Keratinocyte (primary cell): ENCODE data around the gene CERS2. TPM values are rescaled to one million over a fixed set of nuclear protein-coding genes. Genes with fewer than 3 reads are reported as not detected.

ENCODE experiments used
- DNase-seq: peaks from one replicate; pipeline ENCODE4 v3.0.0-alpha.2; 2011; ENCODE audit warnings: low read depth, missing footprints, low spot score
- FAIRE-seq: peaks from 2 replicates; lab custom pipeline; 2011; peaks lifted over from hg19 to GRCh38; lab: Jason Lieb, UNC
- H2AFZ ChIP-seq: 2 replicates; pipeline ENCODE4 v1.6.0; 2012; ENCODE audit warnings: low read length, control low read depth, inconsistent platforms; ENCODE audit not compliant: control insufficient read depth
- H3K27ac ChIP-seq: 2 replicates; pipeline ENCODE4 v1.5.1; 2011; ENCODE audit warnings: low read length; ENCODE audit not compliant: control insufficient read depth, insufficient read depth
- H3K27me3 ChIP-seq: 3 replicates; pipeline ENCODE4 v1.6.0; 2011; ENCODE audit warnings: low read length; ENCODE audit not compliant: control insufficient read depth, insufficient read depth; ENCODE audit errors: extremely low read depth
- H3K36me3 ChIP-seq, 2 experiments: 2 replicates in 1 of 2; 3 replicates in 1 of 2; pipeline ENCODE4 v1.5.1; 2011; ENCODE audit warnings: low read length in 2 of 2, mild to moderate bottlenecking in 1 of 2; ENCODE audit not compliant: control insufficient read depth in 2 of 2, insufficient read depth in 2 of 2; ENCODE audit errors: extremely low read depth in 1 of 2
- H3K4me1 ChIP-seq: 3 replicates; pipeline ENCODE4 v1.5.1; 2011; ENCODE audit warnings: low read length; ENCODE audit not compliant: control insufficient read depth, insufficient read depth; ENCODE audit errors: extremely low read depth
- H3K4me2 ChIP-seq: 3 replicates; pipeline ENCODE4 v1.6.0; 2011; ENCODE audit warnings: low read depth, low read length; ENCODE audit not compliant: control insufficient read depth, insufficient read depth; ENCODE audit errors: extremely low read depth
- H3K4me3 ChIP-seq, 3 experiments: fragments of 200-600 bp in 1 of 3; sonication (generic) in 1 of 3; 2 replicates in 2 of 3; 3 replicates in 1 of 3; pipeline ENCODE4 v1.5.1; 2011 to 2016; ENCODE audit warnings: low read length in 3 of 3, mild to moderate bottlenecking in 3 of 3, control low read depth in 2 of 3, inconsistent platforms in 1 of 3, low read depth in 1 of 3, mixed read lengths in 1 of 3, mixed run types in 1 of 3, moderate library complexity in 1 of 3; ENCODE audit not compliant: control insufficient read depth in 2 of 3, insufficient read depth in 2 of 3; ENCODE audit errors: extremely low read depth in 1 of 3
- H3K79me2 ChIP-seq: 2 replicates; pipeline ENCODE4 v1.6.0; 2012; ENCODE audit warnings: low read length; ENCODE audit not compliant: control insufficient read depth, insufficient read depth
- H3K9ac ChIP-seq: 3 replicates; pipeline ENCODE4 v1.6.0; 2011; ENCODE audit warnings: low read length; ENCODE audit not compliant: control insufficient read depth, insufficient read depth; ENCODE audit errors: extremely low read depth
- H3K9me1 ChIP-seq: 3 replicates; pipeline ENCODE4 v1.6.0; 2011; ENCODE audit warnings: low read length; ENCODE audit not compliant: control insufficient read depth, insufficient read depth; ENCODE audit errors: extremely low read depth
- H3K9me3 ChIP-seq: 2 replicates; pipeline ENCODE4 v1.5.1; 2012; ENCODE audit warnings: low read depth, low read length; ENCODE audit not compliant: control insufficient read depth
- H4K20me1 ChIP-seq: 3 replicates; pipeline ENCODE4 v1.6.0; 2011; ENCODE audit warnings: low read length; ENCODE audit not compliant: control insufficient read depth, insufficient read depth; ENCODE audit errors: extremely low read depth
- CTCF ChIP-seq, 3 experiments: IDR thresholded peaks in 1 of 3; conservative IDR thresholded peaks in 1 of 3; optimal IDR thresholded peaks in 1 of 3; 2 replicates in 2 of 3; 3 replicates in 1 of 3; pipeline versions ENCODE3 to v1.5.1; 2011; ENCODE audit warnings: low read length in 3 of 3, mild to moderate bottlenecking in 3 of 3, moderate library complexity in 2 of 3, control low read depth in 1 of 3, inconsistent platforms in 1 of 3; ENCODE audit not compliant: insufficient read depth in 2 of 3; ENCODE audit errors: extremely low read depth in 1 of 3
- EZH2 ChIP-seq: IDR thresholded peaks from one replicate; pipeline ENCODE4 v1.6.1; 2012; ENCODE audit warnings: inconsistent platforms, mild to moderate bottlenecking, low read length, moderate library complexity
- dilution Hi-C: fragments of 300-500 bp; cut with MboI; formaldehyde crosslinking; loops from one replicate; pipeline ENCODE4 v1.7.0; 2020; ENCODE audit warnings: low sequenced_read_pairs; ENCODE audit not compliant: extremely low pct_ligation_motif_present
- polyA plus RNA-seq, 5 experiments: library from polyadenylated mRNA; depleted of rRNA in 3 of 5; stranded (reverse) in 3 of 5; stranded (forward) in 1 of 5; unstranded in 1 of 5; fragments of >200 nt; gene quantifications; 1 replicate in 1 of 5; 2 replicates in 3 of 5; 3 replicates in 1 of 5; pipeline versions ENCODE4 v1.2.1 to v1.2.3, GENCODE V29; 2011 to 2012; ENCODE audit warnings: missing spikeins in 2 of 5, low read depth in 1 of 5, low replicate concordance in 1 of 5

CERS2 gene
- polyA plus RNA-seq, 1 donor (not counting 4 experiments of a cell fraction or from before 2014, with no cell fraction given) = 121 TPM

GRCh38 chr1:150979092-150980056, 4.7 kb upstream of the CERS2 start:
- Histone ChIP-seq H3K9me3 (no peaks in the 10 kb centered on the region), H3K4me1 (peaks cover 34% of the 10 kb centered on the region), H3K36me3 (no peaks in the 10 kb centered on the region), H3K27ac (no peak overlapping the region), H4K20me1 (no peaks in the 10 kb centered on the region), H3K4me2 (peak overlapping the region; percentile 4), H3K9ac (no peak overlapping the region), H3K4me3 (no peak overlapping the region), H3K9me1 (no peaks in the 10 kb centered on the region), H2AFZ (peak overlapping the region; percentile 24), H3K27me3 (no peaks in the 10 kb centered on the region), H3K79me2 (no peaks in the 10 kb centered on the region)
- no peak for DNase-seq
- no peak for FAIRE-seq
- no peak for TF ChIP-seq EZH2
- TF ChIP-seq CTCF (optimal IDR thresholded peaks at IDR 0.05 in 1 of 3, IDR thresholded peaks at IDR 0.05 in 1 of 3, conservative IDR thresholded peaks at IDR 0.05 in 1 of 3; ENCODE audit: extremely low read depth in 1 of 3, insufficient read depth in 2 of 3, low read length in 3 of 3) = peak; percentile 97 to 100 (median 100)
- dilution Hi-C loops = no loop called here

GRCh38 chr1:150976879-150977694, 2.5 kb upstream of the CERS2 start:
- no peaks in the 10 kb centered on the region for H3K9me3 ChIP-seq
- H3K27ac ChIP-seq = peak overlapping the region; percentile 13
- H3K36me3 ChIP-seq = peaks cover 0 to 10% of the 10 kb centered on the region in 2 experiments
- no peaks in the 10 kb centered on the region for H3K9me1 ChIP-seq
- H3K4me2 ChIP-seq = peak overlapping the region; percentile 89
- H2AFZ ChIP-seq = peak overlapping the region; percentile 50
- FAIRE-seq (peak; percentile 74), DNase-seq (peak; percentile 75)
- no peaks in the 10 kb centered on the region for H3K27me3 ChIP-seq
- no peaks in the 10 kb centered on the region for H4K20me1 ChIP-seq
- no peak overlapping the region for H3K9ac ChIP-seq
- TF ChIP-seq CTCF (optimal IDR thresholded peaks at IDR 0.05 in 1 of 3, IDR thresholded peaks at IDR 0.05 in 1 of 3, conservative IDR thresholded peaks at IDR 0.05 in 1 of 3; ENCODE audit: extremely low read depth in 1 of 3, insufficient read depth in 2 of 3, low read length in 3 of 3) (no peak), EZH2 (no peak)
- peak overlapping the region in 2 of 3 experiments; percentile 11 to 53 for H3K4me3 ChIP-seq
- dilution Hi-C loops = no loop called here
- peaks cover 21% of the 10 kb centered on the region for H3K79me2 ChIP-seq
- peaks cover 46% of the 10 kb centered on the region for H3K4me1 ChIP-seq
